AG04450 (cell line): ENCODE data around the gene EFEMP2. TPM values are rescaled to one million over a fixed set of nuclear protein-coding genes. Genes with fewer than 3 reads are reported as not detected.

Source experiments
- CTCF ChIA-PET: fragments of 300-600, 350-600 bp; formaldehyde crosslinking; extraction: SDS; loops from one replicate; lab custom pipeline; 2022; ENCODE audit warnings: antibody characterized with exemption, inconsistent platforms; lab: Charles Lee
- POLR2A ChIA-PET: fragments of 350-600 bp; formaldehyde crosslinking; extraction: SDS; loops from one replicate; lab custom pipeline; 2021; ENCODE audit warnings: antibody characterized with exemption, inconsistent platforms; lab: Yijun Ruan, JAX
- DNase-seq: peaks from one replicate; pipeline ENCODE4 v3.0.0-alpha.2; 2011; ENCODE audit warnings: low read depth, low spot score
- H3K27ac ChIP-seq: one replicate; pipeline ENCODE4 v1.5.1; 2012; ENCODE audit warnings: low read depth, low read length, control low read depth
- H3K27me3 ChIP-seq: one replicate; pipeline ENCODE4 v1.6.0; 2012; ENCODE audit warnings: low read length; ENCODE audit not compliant: control insufficient read depth, insufficient read depth
- H3K4me3 ChIP-seq: 2 replicates; pipeline ENCODE4 v1.5.1; 2011; ENCODE audit warnings: mild to moderate bottlenecking, low read depth, low read length, control low read depth
- H3K9me3 ChIP-seq: 2 replicates; pipeline ENCODE4 v1.5.1; 2012; ENCODE audit warnings: low read length; ENCODE audit not compliant: control insufficient read depth, insufficient read depth
- polyA plus RNA-seq: library from polyadenylated mRNA; depleted of rRNA; stranded (reverse); fragments of >200 nt; gene quantifications from 2 replicates; pipeline ENCODE4 v1.2.3, GENCODE V29; 2011
- TF ChIP-seq, protein P1 (sequence below): IDR thresholded peaks from 2 replicates; pipeline ENCODE4 v1.5.1; 2011; ENCODE audit warnings: low read depth, low read length, control low read depth, inconsistent platforms

The EFEMP2 gene
- polyA plus RNA-seq, 1 experiment, result 190 TPM

DNA sequence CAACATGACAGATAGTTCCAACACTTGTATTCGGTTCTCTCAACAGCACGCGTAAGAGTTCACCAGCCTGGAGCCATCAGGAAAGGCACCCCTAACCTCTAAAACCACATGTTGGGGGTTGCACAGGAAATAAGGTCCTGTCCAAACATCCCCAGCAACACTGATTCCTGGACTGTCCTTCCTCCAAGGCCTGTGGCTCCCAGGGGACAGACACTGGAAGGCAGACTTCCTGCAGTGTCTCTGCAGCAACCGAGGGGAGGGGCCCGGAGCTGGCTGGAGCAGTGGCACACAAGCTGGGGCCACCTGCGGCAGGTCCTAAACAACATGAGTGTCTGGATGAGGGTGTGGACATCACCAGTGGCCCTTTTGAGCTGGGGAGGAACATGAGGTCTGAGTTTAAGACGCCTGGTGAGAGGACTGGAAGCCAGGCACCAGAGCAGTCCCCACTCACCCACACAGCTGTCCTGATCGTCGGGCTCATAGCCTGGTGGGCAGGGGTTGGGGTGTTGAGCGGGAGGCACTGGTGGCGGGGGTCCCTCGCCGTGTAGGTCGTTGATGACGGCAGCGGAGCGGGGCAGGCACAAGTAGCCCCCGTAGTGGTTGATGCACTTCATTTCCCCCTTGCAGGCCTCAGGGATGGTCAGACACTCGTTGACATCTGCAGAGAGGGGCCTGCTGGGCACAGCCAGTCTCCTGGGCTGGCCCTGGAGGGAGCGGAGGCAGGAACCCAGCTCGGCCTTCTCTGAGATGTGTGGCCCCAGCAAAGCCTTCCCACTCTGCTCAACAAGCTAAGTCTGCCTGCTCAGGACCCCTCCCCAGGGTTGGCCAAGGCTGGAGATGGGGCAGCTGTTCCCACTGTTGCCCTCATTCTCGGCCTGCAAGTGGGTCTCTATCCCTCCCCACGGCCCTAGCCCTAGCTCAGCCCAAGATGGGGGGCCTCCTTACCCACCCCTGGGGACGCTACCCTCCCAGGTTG lies 1.6 kb downstream of the EFEMP2 start:
- Histone ChIP-seq H3K27me3 (no peaks in the 10 kb centered on the region), H3K27ac (peak overlapping the region; percentile 83), H3K4me3 (peak overlapping the region; percentile 76), H3K9me3 (no peaks in the 10 kb centered on the region; the same call in 1 of the 2 replicates)
- ChIA-PET CTCF (interaction anchor here (0.6 to 2.4 kb wide), 8 partner anchors 10 to 198 kb away, joined by 3 to 23 read pairs (median 6); partner anchors contain the start of genes FIBP and MUS81), POLR2A (interaction anchor here (0.5 to 2.2 kb wide), 8 partner anchors 8 to 249 kb away, joined by 3 to 37 read pairs (median 7); partner anchors contain the start of genes CCDC85B, CFL1, FIBP and FOSL1)
- no peak for DNase-seq
- TF ChIP-seq, protein P1, sequence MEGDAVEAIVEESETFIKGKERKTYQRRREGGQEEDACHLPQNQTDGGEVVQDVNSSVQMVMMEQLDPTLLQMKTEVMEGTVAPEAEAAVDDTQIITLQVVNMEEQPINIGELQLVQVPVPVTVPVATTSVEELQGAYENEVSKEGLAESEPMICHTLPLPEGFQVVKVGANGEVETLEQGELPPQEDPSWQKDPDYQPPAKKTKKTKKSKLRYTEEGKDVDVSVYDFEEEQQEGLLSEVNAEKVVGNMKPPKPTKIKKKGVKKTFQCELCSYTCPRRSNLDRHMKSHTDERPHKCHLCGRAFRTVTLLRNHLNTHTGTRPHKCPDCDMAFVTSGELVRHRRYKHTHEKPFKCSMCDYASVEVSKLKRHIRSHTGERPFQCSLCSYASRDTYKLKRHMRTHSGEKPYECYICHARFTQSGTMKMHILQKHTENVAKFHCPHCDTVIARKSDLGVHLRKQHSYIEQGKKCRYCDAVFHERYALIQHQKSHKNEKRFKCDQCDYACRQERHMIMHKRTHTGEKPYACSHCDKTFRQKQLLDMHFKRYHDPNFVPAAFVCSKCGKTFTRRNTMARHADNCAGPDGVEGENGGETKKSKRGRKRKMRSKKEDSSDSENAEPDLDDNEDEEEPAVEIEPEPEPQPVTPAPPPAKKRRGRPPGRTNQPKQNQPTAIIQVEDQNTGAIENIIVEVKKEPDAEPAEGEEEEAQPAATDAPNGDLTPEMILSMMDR, result no peak

DNA sequence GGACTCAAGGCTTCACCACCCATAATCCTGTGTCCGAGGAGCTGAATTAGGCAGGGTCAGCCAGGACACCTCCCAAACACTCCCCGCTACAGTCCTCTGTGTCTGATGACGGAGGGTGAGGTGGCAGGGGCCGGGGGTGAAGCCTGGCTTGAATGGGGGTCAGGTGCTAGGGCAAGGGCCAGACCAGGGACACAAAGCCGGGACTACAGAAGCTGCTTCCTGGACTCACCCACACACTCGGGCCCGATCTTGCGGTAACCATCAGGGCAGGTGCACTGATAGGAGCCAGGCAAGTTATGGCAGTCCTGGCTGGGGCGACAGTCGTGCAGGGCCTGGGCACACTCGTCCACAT lies 2.3 kb downstream of the EFEMP2 start:
- H3K9me3 ChIP-seq, result no peaks in the 10 kb centered on the region; the same call in 1 of the 2 replicates
- peak overlapping the region; percentile 21 for H3K27ac ChIP-seq
- H3K4me3 ChIP-seq, result peak overlapping the region; percentile 76; the same call in 1 of the 2 replicates
- no peak for DNase-seq
- POLR2A ChIA-PET, result interaction anchor here (1.1 to 4.2 kb wide), 2 partner anchors 10 to 11 kb away, joined by 3 to 26 read pairs; partner anchors contain the start of gene MUS81
- TF ChIP-seq, protein P1, result no peak
- no peaks in the 10 kb centered on the region for H3K27me3 ChIP-seq
- CTCF ChIA-PET, result interaction anchor here (1.3 to 4.2 kb wide), 5 partner anchors 9 to 118 kb away, joined by 3 to 35 read pairs (median 20); partner anchors contain the start of genes FIBP and MUS81

DNA sequence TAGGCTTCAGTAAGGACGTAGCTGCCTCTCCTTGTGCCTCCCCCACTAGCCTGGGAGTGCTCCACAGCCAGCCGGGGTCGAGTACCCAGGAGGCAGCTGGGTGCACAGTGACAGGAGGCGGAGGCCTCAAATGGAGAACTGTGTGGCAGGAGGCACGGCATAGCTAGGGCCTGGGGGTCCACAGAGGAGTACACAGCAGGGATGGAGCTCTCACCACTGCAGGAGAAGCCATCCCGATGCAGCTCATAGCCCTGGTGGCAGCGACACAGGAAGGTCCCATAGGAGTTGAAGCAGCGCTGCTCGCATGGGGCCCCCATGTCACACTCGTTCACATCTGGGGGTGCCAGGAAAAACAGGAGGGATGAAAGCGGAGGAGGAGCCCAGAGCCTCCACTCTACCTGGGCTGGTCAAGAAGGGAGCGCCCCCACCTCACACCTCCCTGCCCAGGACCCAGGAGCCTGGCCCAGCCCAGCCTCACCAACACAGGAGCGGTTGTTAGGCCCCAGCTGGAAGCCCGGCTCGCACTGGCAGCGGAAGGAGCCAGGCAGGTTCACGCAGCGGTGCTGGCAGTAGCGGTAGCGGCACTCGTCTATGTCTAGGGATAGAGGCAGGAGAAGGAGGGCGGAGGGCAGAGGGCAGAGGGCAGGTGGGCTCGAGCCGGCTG lies 2.8 kb downstream of the EFEMP2 start:
- ChIA-PET POLR2A (interaction anchor here (0.6 to 4.2 kb wide), 2 partner anchors 11 to 16 kb away, joined by 8 to 26 read pairs; partner anchors contain the start of gene MUS81), CTCF (interaction anchor here (2.1 to 4.2 kb wide), 4 partner anchors 10 to 19 kb away, joined by 14 to 35 read pairs (median 22); partner anchors contain the start of genes FIBP and MUS81)
- Histone ChIP-seq H3K27ac (peak overlapping the region; percentile 21), H3K27me3 (no peaks in the 10 kb centered on the region), H3K9me3 (no peaks in the 10 kb centered on the region; the same call in 1 of the 2 replicates), H3K4me3 (no peak overlapping the region)
- no peak for DNase-seq
- TF ChIP-seq, protein P1, result no peak

DNA sequence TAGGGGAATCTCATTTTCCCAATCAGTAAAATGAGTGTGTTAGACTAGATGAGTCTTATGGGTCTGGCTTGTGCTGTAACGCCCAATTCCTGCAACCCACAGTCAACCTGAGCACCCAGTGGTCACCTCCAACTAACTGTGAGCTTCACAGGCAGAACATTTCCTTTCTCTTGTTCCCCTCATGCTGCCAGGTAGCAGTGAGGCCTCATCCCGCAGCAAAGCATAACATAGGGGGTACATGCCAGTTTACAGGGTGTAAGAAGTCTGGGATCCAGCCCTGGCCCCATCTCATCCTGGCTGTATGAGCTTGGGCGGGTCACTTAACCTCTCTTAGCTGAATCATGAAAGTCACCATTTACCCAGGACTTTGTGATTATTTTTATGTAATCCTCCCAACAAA lies 3.7 kb downstream of the EFEMP2 start:
- H3K27ac ChIP-seq, result no peak overlapping the region
- POLR2A ChIA-PET, result interaction anchor here (0.6 to 4.2 kb wide), 4 partner anchors 10 to 987 kb away, joined by 3 to 26 read pairs (median 4); partner anchors contain the start of genes FIBP and MUS81
- DNase-seq, result no peak
- no peak overlapping the region for H3K4me3 ChIP-seq
- CTCF ChIA-PET, result interaction anchor here (2.1 to 4.2 kb wide), 3 partner anchors 9 to 20 kb away, joined by 14 to 35 read pairs (median 20); partner anchors contain the start of genes FIBP and MUS81
- no peaks in the 10 kb centered on the region for H3K27me3 ChIP-seq
- TF ChIP-seq, protein P1, result no peak
- no peaks in the 10 kb centered on the region; the same call in 1 of the 2 replicates for H3K9me3 ChIP-seq
